ENCODE measurements around the gene GATA6. TPM values are rescaled to one million over a fixed set of nuclear protein-coding genes. Genes with fewer than 3 reads are reported as not detected.

GATA6 gene
- polyA plus RNA-seq, 1 experiment: 1.5 TPM

DNA sequence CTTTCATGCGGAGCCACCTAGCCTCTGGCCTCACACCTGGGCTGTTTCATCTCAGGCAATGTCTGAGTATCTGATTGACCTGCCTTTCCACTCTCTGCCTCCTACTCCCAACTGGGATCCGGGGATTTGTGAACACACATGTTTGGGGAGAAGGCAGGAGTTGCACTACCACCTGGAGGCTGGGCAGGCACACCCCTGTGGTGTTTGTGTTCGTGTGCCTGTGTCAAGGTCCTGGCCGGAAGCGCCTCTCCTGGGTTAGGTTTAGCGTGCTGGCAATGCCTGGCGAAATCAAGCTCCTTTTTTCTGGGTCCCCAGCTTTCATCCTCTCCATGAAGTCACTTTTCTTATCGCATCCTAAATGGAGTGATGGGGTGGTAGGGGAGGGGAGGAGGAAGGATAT lies 63.9 kb downstream of the GATA6 start:
- H3K27ac ChIP-seq (ENCODE audit: low read depth, low read length): no peak overlapping the region
- no peak overlapping the region for H3K4me3 ChIP-seq (ENCODE audit: low read depth, low read length)
- CTCF ChIA-PET: no interaction called here
- DNase-seq (ENCODE audit: low read depth, low spot score): no peak
- TF ChIP-seq, protein P1, sequence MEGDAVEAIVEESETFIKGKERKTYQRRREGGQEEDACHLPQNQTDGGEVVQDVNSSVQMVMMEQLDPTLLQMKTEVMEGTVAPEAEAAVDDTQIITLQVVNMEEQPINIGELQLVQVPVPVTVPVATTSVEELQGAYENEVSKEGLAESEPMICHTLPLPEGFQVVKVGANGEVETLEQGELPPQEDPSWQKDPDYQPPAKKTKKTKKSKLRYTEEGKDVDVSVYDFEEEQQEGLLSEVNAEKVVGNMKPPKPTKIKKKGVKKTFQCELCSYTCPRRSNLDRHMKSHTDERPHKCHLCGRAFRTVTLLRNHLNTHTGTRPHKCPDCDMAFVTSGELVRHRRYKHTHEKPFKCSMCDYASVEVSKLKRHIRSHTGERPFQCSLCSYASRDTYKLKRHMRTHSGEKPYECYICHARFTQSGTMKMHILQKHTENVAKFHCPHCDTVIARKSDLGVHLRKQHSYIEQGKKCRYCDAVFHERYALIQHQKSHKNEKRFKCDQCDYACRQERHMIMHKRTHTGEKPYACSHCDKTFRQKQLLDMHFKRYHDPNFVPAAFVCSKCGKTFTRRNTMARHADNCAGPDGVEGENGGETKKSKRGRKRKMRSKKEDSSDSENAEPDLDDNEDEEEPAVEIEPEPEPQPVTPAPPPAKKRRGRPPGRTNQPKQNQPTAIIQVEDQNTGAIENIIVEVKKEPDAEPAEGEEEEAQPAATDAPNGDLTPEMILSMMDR (IDR thresholded peaks at IDR 0.05; ENCODE audit: low read depth, low read length): no peak
- H3K27me3 ChIP-seq (ENCODE audit: control insufficient read depth, insufficient read depth, low read length): peaks cover 5% of the 10 kb centered on the region
- no peaks in the 10 kb centered on the region for H3K9me3 ChIP-seq (ENCODE audit: control insufficient read depth, insufficient read depth, low read length)
- POLR2A ChIA-PET: no interaction called here

DNA sequence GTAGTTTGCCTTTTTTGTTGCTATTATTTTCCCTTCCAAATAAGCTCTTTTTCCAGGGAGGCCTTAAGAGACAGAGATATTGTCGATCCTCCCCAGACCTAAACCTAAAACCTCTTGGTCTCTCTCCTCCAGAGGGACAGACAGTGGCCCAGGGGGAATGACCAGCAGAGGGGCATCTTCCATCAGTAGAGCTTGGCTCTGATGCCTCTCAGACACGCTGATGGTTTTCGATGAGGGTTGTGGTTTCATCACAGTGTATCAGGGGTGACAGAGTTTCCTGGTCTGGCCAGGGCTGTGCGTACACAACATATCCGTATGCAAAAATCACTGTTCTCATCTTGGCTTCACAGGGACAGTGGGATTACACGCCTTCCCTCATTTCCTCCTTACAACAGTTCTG lies 68.6 kb downstream of the GATA6 start:
- Histone ChIP-seq H3K4me3 (ENCODE audit: low read depth, low read length) (no peak overlapping the region), H3K27me3 (ENCODE audit: control insufficient read depth, insufficient read depth, low read length) (peaks cover 12% of the 10 kb centered on the region), H3K27ac (ENCODE audit: low read depth, low read length) (no peak overlapping the region), H3K9me3 (ENCODE audit: control insufficient read depth, insufficient read depth, low read length) (no peaks in the 10 kb centered on the region)
- no peak for DNase-seq (ENCODE audit: low read depth, low spot score)
- ChIA-PET CTCF (interaction anchor here (0.7 to 1.3 kb wide), 2 partner anchors 13 to 241 kb away, joined by 3 read pairs; no protein-coding TSS in a partner anchor), POLR2A (no interaction called here)
- TF ChIP-seq, protein P1 (IDR thresholded peaks at IDR 0.05; ENCODE audit: low read depth, low read length): no peak

DNA sequence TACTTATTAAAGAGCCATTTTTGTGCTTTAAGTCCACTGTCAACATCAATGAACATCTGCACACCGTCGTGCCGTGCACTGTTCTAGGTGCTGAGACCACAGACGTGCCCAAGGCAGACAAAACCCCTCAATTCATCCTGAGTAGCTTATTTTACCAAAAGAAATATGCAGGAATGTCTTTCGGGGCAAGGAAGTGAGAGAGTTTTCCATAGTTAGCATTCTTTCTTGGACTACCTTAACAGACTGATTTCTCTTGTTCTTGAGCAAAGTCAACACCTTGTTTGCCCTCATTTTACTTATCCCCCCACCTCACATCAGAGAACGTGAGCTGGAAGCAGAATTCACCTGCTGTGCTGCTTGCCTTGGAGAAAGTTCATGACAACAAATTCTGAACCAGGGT lies 69.3 kb downstream of the GATA6 start:
- no peak overlapping the region for H3K27ac ChIP-seq (ENCODE audit: low read depth, low read length)
- ChIA-PET POLR2A (no interaction called here), CTCF (interaction anchor here (0.7 kb wide), 1 partner anchor 241 kb away, joined by 3 read pairs; no protein-coding TSS in a partner anchor)
- H3K27me3 ChIP-seq (ENCODE audit: control insufficient read depth, insufficient read depth, low read length): peaks cover 8% of the 10 kb centered on the region
- no peak overlapping the region for H3K4me3 ChIP-seq (ENCODE audit: low read depth, low read length)
- no peak for DNase-seq (ENCODE audit: low read depth, low spot score)
- TF ChIP-seq, protein P1 (IDR thresholded peaks at IDR 0.05; ENCODE audit: low read depth, low read length): no peak
- no peaks in the 10 kb centered on the region for H3K9me3 ChIP-seq (ENCODE audit: control insufficient read depth, insufficient read depth, low read length)

DNA sequence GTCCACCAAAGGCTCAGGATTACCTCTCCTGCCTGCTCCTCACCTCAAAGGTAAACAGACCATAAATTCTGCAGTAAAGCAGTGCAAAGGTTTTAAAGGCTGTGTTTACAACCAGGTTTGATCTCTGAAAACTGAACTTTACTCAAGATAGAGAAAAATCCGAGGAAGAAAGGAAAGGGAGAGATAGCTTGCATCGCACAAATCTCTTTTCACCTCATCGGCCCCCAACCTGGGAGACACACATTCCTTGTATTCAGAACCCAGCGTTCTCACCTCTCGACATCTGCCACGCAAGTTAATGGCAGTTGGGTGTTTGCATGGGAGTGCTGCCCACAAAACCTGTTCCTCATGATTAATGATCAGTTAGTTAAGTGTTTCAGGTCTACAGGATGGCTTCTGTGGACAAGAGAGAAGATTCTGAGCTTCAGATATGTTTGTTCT lies 72.6 kb downstream of the GATA6 start:
- TF ChIP-seq, protein P1 (IDR thresholded peaks at IDR 0.05; ENCODE audit: low read depth, low read length): no peak
- peaks cover 17% of the 10 kb centered on the region for H3K27me3 ChIP-seq (ENCODE audit: control insufficient read depth, insufficient read depth, low read length)
- no peak overlapping the region for H3K4me3 ChIP-seq (ENCODE audit: low read depth, low read length)
- POLR2A ChIA-PET: no interaction called here
- no peak for DNase-seq (ENCODE audit: low read depth, low spot score)
- H3K27ac ChIP-seq (ENCODE audit: low read depth, low read length): no peak overlapping the region
- no peaks in the 10 kb centered on the region for H3K9me3 ChIP-seq (ENCODE audit: control insufficient read depth, insufficient read depth, low read length)
- CTCF ChIA-PET: interaction anchor here (0.6 kb wide), 1 partner anchor 1258 kb away, joined by 4 read pairs; no protein-coding TSS in a partner anchor

DNA sequence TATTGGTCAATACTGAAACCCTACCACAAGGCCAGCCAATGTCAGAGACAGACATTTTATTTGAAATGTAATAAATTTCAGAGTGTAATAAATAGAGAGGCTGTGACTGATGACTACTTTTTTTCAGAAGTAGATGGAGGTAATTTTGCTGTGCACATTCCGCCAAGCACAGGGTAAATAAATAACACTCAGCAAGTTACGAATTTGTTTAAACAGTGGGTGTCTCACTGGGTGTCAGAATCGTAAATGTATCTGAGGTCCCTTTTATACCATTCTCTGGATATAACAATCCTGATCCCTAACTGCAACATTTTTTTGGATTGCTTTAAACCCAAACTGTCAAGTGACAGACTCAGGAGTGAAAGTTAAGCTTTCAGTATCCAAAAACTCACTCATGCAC lies 74.1 kb downstream of the GATA6 start:
- H3K27ac ChIP-seq (ENCODE audit: low read depth, low read length): no peak overlapping the region
- TF ChIP-seq, protein P1 (IDR thresholded peaks at IDR 0.05; ENCODE audit: low read depth, low read length): no peak
- H3K4me3 ChIP-seq (ENCODE audit: low read depth, low read length): no peak overlapping the region
- peaks cover 28% of the 10 kb centered on the region for H3K27me3 ChIP-seq (ENCODE audit: control insufficient read depth, insufficient read depth, low read length)
- POLR2A ChIA-PET: no interaction called here
- CTCF ChIA-PET: no interaction called here
- H3K9me3 ChIP-seq (ENCODE audit: control insufficient read depth, insufficient read depth, low read length): no peaks in the 10 kb centered on the region
- DNase-seq (ENCODE audit: low read depth, low spot score): no peak

Measured in AG04450 (cell line).